ENCODE measurements around the gene TMEM43.

TMEM43 gene

DNA sequence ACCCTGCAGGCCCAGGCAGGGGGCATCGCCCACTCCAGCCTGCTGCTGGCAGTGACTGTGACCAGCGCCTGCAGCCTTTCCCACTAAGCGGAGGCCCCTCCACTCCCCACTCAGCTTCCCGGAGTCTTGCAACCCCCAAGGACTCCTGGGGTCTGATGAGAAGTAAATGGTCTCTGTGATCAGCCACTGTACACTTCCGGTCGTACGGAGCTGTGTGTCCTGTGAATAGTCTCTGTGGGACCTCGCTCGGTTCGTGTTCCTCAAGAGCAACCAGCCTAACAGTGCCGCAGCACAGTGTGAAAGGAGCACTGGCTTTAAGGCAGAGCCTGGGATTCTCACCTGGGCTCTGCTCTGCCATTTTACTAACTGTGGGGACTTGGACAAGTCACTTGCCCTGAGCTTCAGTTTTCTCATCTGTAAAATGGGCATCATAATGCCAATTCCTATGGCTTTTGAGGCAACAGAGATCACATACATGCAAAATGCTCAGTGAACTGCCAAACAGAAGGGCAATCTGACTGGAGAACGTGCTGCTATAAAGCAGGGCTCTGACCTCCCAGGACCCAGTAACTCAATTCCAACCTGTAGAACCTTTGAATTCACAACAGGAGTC is 26.7 kb downstream of the TMEM43 start:
- no peak for DNase-seq (ENCODE audit: low read depth)

DNA sequence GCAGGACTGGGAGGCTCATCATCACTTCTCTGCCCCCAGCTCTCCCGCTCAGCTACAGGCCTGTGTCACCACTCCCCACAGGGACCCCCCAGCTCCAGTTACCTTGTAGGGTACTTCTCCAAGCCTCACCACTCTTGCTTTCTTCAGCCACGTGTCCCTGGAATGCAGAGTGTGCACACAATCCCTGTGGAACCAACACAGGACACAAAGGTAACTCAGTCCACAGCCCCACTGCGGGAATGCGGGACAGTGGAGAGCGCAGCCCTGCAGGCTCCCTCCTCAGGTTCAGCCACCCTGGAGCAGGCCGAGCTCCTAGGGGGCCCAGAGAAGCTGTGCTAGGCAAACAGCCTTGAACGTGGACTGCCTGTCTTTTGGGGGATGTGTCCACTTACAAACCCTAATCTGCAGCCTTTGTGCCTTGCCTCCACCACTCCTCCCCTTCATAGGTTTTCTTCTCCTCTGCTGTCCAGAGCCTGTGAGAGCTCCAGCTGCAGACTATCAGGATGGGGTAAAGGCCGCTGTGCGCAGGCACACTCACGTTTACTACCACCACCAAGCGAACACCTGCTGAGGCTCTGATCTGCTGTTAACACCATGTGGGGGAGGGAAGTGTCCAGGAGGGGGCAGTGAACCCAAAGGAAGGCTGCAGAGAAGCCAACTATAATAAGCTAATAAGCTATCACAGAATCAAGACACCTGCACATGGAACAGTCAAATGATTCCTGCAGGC is 27.5 kb downstream of the TMEM43 start:
- DNase-seq (ENCODE audit: low read depth), result no peak

DNA sequence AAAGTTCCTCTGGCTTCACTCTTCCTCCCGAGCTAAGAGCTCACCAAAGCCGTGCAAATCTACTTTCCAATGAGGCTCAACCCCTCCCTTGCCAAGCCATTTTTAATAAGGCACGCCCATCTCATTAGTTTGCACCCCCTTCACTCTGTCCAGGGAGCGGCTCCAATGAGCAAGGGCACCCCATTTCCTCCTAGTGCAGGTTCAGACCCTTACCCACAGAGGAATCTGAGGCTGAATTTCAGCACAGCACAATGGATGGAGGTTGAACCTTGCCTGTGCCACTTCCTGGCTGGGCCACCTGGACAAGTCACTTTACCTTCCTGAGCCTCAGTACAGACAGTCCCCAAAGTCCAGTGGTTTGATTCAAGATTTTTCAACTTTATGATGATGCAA is 28.1 kb downstream of the TMEM43 start:
- DNase-seq (ENCODE audit: low read depth), result no peak

DNA sequence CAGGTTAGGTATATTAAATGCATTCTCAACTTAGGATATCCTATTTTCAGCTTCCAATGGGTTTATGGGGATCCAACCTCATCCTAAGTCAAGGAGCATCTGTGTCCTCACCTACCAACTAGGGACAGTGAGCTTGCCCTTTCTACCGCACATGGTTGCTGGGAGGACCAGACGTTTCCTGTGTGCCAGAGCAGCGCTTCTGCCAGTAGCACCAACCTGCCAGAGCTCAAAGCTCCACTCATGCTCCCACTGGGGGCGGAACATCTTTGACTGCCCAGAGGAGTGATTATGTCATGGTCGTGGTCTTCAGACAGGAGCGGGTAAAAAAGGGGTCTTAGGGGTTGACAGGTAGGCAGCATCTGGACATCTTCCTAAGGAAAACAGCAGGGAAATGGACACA is 28.8 kb downstream of the TMEM43 start:
- no peak for DNase-seq (ENCODE audit: low read depth)

DNA sequence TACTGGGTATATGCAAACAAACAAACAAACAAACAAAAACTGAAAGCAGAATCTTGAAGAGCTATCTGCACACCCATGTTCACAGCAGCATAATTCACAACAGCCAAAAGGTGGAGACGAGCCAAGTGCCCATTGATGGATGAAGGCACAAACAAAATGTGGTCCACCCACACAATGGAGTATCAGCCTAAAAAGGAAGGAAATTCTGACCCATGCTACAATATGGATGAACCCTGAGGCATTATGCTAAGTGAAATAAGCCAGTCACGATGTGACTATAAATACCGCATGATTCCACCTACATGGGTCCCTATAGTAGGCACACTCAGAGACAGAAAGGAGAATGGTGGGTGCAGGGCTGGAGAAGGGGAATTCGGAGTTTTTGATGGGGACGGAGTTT is 29.4 kb downstream of the TMEM43 start:
- DNase-seq (ENCODE audit: low read depth), result no peak

DNA sequence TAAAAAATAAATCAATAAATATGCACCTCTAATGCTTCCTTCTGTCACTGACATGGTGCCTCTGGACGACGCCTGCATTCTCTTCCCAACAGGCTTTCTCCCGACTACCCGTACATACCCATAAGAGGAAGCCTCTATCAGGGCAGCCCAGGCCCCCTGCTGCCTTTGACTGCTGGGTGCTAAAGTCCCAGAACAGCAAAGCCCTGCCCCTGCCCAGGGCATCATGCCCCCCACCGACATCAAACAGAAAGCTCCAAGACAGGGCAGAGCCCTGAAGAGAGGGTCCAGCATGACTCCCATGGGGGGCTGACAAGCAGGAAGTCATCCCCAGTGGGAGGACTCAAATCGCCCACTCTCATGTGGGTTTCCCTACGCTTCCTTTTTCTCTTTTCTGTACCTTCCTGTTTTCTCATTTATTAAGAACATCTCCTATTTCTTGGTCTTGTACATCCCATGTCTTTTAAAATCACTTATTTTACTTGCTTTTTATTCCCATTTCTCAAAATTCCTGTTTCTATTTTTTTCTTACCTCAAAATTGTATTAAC is 30.1 kb downstream of the TMEM43 start:
- no peak for DNase-seq (ENCODE audit: low read depth)

DNA sequence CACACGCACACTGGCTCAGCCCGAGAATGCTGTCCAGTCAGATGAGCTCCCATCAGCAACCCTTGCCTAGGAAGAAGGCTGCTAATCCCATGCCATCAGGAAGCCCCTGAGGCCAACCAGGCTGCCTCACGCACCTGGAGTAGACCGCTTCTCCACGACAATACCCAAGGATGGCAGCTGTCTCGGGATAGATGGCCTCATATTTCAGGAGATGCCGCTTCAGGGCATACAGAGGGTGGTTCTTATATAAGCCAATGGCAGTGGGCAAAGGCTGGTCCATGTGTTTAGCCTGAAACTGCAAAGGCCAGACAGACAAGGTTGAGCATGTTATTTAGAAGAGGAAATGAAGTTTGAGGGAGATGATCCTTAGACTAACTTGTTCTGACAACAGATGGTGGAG is 31.3 kb downstream of the TMEM43 start:
- no peak for DNase-seq (ENCODE audit: low read depth)

DNA sequence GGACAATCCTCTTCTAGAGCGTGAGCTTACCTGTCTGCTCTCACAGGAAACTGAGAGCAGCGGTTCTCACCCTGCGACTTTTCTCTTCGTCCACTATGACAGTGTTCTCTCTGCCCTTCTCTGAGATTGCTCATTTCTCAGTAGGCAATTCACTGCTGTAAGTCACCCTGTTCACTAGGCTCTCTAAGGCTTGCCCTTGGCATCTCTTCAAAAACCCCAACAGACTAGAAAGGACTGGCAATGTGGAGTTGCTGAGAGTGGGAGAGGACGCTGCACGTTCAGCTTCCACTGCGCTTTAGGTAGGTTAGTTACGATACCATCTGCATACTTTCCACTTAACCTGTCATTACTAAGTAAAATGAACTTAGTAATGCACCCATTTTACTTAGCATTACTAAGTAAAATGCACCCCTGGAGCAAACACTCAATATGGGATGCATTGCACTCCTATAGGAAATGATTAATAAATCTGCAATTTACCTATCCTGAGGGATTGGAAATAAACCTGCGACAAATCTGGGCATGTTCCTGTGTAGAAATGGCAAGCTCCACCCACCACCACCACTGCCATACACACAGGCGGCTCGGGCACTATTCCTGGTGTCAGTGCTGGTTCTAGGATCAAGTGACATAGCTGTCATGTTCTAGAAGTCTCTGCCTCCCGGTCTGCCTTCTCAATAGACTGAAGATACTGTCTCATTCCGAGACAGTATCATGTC is 32.1 kb downstream of the TMEM43 start:
- no peak for DNase-seq (ENCODE audit: low read depth)

DNA sequence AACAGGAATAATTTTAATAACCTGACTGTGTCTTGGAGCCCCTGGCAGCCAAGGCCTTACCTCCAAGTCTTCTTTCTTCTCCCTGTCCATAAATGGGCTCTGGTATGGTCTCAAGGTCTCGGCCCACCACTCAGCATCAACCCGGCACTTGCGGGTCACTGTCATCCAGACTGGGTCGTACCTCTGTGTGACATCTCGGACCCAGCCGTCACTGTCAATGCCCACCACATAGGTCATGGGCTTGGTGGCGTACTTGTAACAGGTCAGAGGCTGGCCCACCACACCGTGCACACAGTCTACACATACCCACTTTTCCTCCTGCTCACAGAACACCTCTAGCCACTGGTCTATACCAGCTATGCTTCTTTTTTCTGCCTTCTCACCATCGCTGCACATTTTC is 33.1 kb downstream of the TMEM43 start:
- no peak for DNase-seq (ENCODE audit: low read depth)

DNA sequence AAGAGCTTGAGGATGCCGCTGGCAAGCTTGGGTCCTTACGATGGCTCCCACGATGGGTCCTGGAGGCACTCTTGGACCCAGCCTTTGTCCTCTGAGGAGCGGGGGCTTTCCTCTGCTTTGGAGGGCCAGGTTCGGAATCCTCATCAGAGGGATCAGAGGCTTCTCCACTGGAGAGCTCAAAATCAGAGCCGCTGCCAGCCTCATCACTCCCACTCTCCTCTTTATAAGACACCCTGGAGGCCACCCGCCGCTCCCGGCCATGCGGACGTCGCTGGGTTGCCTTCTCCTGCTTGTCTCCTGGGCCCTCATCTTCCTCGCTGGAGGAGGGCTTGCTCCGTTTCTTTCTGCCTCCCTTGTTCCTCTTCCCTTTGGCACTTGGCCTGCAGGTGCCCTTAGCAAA is 33.5 kb downstream of the TMEM43 start:
- no peak for DNase-seq (ENCODE audit: low read depth)

DNA sequence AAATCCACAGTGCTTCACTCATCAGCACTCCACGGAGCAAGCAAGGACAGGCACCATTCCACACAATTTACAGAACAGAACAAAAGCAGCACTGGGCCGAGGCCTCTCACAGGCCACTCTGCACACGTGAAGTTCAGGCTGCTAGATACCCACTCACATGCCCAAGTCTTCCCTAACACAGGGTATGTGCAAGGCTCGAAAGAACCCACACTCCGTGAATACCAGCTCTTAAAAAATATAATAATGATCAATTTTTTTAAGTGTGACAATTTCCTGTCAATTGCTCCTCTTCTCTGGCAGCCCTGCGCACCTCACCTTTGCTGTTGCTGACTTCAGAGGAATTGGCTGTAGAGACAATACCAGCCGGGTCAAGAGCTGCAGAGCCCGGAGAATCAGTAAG is 34.6 kb downstream of the TMEM43 start:
- no peak for DNase-seq (ENCODE audit: low read depth)

DNA sequence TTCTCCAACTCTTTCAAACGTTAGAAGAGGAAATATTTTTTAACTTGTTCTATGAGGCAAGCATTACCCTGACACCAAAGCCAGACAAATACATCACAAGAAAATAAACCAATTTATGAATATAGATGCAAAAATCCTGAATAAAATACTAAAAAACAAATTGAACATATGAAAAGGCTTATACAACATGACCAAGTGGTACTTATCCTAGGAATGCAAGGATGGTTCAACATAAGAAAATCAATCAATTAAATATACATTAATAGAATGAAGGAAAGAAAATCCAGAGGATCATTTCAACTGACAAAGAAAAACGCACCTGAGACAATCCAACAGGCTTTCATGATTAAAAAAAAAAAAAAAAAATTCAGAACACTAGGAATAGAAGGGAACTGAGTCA is 36.4 kb downstream of the TMEM43 start:
- no peak for DNase-seq (ENCODE audit: low read depth)

DNA sequence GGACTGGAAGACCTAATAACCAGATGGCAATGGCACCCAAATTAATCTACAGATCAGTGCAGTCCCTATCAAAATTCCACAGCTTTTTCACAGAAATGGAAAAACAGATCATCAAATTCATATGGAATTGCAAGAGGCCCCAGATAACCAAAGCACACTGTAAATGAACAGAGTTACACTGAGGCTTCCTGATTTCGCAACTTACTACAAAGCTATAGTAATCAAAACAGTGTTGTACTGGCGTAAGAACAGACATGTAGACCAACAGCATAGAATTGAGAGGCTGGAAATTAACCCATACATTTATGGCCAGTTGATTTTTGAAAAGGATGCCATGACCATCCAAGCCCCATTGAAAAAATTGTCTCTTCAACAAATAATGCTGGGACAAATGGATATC is 37.3 kb downstream of the TMEM43 start:
- no peak for DNase-seq (ENCODE audit: low read depth)

DNA sequence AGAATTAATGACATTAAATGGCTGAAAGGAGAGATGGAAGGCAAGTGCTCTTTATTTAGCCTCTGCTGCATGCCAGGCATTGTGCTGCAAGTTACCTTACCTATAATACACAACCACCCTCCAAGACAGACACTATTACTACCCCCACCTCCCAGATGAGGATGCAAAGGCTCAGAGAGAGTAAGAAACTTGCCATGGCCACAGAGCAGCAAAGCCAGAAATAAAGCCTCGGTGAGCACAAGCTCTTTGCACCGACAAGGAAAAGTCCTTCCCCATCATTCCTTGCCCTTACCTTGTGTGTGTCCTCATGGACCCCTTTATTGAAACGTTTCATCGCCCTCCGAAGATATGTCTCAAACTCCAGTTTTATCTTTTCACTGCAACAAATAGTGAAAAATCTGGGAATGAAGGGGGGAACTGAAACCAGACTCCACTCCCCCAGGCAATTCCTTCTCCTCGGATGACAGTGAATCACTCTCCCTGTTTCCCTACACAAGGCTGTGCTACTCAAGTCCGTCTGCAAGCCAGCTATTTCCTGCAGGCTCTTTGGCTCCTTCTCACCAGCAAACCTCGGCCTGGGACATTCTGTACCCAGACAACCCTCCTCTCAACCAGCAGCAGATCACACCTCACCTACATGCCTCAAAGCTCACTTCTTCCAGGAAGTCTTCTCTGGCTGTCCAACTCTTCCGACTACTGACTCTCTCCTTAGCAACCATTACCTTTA is 42.2 kb downstream of the TMEM43 start:
- peak; percentile 28 for DNase-seq (ENCODE audit: low read depth)

DNA sequence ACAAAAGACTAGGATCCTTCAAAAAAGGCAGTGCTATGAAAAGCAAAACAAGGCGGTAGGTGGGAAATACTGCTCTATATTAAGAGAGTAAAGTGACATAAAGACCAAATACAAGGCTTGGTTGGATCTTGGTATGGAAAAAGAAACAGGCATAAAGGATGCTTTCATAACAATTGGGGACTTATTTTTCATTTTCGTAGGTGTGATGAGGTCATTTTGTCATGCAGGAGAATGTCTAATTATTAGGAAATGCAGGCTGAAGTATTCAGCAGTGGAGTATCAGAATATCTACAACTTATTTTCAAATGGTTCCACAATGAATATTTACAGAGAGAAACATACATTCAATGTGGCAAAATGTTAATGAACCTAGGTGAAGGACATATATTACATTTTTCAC is 44.6 kb downstream of the TMEM43 start:
- no peak for DNase-seq (ENCODE audit: low read depth)

DNA sequence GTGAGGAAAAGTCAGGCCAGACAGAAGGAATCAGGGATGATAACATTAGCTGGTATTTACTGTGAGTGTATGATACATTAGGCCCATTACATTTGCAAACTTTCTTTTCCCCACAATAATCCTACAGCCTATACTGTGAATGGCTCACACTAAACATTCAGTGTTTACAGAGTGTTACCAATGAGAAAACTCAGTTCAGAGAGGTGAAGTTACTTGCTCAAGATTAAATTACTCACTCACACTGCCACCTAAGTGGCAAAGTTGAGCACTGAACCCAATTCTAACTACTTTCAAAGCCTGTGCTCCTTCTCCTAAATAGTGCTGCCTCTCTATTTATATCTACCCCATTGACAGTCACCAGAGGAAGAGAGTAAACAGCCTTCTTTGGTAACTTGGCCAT is 45.0 kb downstream of the TMEM43 start:
- no peak for DNase-seq (ENCODE audit: low read depth)

DNA sequence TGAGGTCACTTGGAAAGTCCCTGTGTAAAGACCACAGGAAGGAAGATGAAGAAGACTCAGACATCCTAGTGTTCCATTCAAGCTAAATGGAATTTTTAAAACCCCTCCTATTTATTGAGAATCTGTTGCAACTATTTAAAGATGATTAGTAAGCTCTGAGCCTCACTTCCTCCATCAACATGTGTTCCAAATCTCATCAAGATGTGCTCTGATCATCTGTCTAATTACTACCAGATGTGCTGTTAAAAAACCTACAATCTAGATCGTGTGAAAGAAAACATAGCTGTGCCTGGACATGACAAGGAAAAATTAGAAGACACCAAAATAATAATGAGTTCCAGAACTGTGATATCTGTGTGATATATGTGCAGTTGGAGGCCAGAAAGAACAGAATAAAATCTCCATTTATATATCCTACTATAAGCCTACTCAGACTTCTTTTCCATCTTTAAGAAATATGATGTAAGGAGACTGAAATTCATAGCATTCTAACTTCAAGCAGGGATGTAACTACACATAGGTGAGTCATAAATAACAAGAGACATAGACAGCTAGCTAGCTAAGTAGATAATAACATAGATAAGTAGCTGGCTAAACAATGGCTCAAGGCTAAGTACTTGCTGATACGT is 45.8 kb downstream of the TMEM43 start:
- peak; percentile 62 for DNase-seq (ENCODE audit: low read depth)

DNA sequence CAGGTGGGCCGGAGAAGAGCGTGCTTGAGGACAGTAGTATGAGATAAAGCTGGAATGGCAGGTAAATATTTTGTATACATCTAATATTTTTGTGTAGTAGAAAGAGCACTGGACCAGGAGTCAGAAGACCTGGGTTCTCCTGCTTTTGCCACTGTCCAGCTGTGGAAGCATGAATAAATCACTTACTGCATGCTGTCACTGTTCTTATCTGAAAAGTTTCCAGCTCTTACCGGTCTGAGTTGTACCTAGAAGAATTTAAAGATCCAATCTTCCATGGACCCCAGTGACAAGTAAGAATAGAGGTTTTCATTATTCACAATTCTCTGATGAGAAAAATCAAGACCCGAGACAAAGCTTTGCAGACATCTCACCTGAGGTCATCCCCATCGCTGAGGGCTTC is 47.6 kb downstream of the TMEM43 start:
- no peak for DNase-seq (ENCODE audit: low read depth)

DNA sequence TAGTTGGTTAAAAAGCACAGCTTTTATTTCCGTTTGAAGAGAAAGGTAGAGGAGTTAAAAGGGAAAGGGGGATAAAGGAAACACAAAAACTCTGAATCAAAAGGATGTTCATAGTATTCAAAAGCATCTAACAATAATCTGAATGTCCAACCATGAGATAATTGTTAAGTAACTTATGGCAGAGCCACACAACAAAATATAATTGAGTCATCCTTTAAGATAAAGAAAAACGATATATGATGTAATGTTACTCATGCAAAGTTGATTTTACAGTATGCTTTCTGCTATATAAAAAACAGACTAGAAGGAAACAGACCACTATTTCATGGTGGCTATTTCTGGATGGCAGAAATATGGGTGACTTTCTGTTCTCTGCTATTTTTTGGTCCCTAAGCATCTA is 49.6 kb downstream of the TMEM43 start:
- DNase-seq (ENCODE audit: low read depth), result no peak

DNA sequence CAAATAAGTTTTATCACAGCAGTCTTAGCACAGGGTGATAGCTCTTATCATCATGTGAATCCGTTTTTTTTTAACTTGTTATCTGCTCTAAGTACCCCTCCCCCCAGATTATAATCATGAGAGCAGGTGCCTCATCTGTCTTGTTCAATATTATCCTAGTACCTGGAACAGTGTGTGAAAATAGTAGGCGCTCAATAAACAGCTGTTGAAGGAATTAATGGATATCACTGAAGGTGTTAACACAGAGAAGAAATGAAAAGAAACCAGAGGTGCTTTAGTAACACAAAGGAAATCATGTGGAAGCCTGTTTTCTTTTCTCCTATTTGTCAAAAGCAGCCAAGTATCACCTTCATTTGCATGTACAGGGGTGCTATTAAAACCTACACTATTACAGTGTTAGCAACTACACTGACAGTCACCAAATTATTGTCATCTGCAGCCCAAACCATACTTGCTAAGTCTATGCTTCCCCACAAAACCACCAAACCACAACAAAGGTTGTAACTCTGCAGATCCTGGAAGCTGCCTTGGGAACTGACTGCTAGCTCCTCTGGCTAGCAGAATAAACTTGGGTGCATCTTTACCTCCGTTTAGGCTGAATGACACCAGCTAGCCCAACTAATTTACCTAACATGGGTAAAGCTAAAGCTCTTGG is 50.7 kb downstream of the TMEM43 start:
- peak; percentile 28 for DNase-seq (ENCODE audit: low read depth)

DNA sequence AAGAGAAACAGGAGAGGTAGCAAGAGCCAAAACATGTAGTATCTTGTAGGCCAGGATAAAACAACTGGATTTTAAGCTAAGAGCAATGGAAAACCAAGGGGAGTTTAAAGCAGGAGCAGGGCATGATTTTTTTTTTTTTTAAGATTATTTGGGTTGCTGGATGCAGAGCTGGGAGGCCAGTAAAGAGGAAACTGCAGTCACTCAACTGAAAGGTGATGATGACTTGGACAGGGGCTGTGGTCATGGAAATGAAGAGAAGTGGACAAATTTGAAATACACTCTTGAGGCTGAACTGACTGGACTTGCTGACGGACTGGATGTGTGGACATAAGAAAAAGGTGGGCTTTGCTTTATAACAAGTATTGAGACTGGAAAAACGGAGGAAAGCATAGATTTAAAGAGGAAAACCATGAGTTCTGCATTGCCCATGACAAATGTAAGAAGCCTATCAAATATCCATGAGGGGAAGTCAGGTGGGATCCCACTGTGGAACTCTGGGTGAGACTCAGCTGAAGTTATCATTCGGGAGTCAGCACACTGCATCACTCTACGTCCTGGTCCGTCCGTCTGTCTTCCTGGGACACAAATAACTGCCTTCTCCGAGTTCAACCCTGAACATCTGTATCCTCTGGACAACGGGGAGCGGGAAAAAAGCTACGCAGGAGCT is 52.9 kb downstream of the TMEM43 start:
- no peak for DNase-seq (ENCODE audit: low read depth)

Measured in GM04504 (cell line).